MCF 10A (cell line): Measurements from ENCODE around the gene OSBPL3. TPM values are rescaled to one million over a fixed set of nuclear protein-coding genes. Genes with fewer than 3 reads are reported as not detected.

ENCODE experiments used
- BruUV-seq: library from RNA; stranded (reverse); fragments of 400-500 nt; replicated peaks from 2 replicates; lab custom pipeline; 2021; lab: Mats Ljungman, UMichigan
- CTCF ChIA-PET: fragments of 300-600 bp; sonication (Branson Sonifier 250); formaldehyde crosslinking; extraction: SDS; loops from one replicate; lab custom pipeline; 2021; ENCODE audit warnings: antibody characterized with exemption, inconsistent platforms; lab: Yijun Ruan, JAX
- POLR2A ChIA-PET: fragments of 300-600, 350-650 bp; sonication (Branson Sonifier 250); formaldehyde crosslinking; extraction: SDS; loops from one replicate; lab custom pipeline; 2020; ENCODE audit warnings: antibody characterized with exemption, inconsistent platforms; lab: Yijun Ruan, JAX
- DNase-seq: peaks from one replicate; pipeline ENCODE4 v3.0.0-alpha.2; 2018; ENCODE audit not compliant: unreplicated experiment
- H3K27ac Mint-ChIP-seq: one replicate; pipeline ENCODE4 v1.8.0; 2022; ENCODE audit warnings: mild to moderate bottlenecking, low read depth, mixed read lengths; ENCODE audit not compliant: unreplicated experiment
- H3K27me3 Mint-ChIP-seq: one replicate; pipeline ENCODE4 v1.8.0; 2022; ENCODE audit warnings: mixed read lengths; ENCODE audit not compliant: insufficient read depth, unreplicated experiment
- H3K36me3 Mint-ChIP-seq: one replicate; pipeline ENCODE4 v1.8.0; 2022; ENCODE audit warnings: mild to moderate bottlenecking, moderate library complexity, mixed read lengths; ENCODE audit not compliant: insufficient read depth, unreplicated experiment
- H3K4me1 Mint-ChIP-seq: one replicate; pipeline ENCODE4 v1.8.0; 2022; ENCODE audit warnings: mixed read lengths; ENCODE audit not compliant: insufficient read depth, unreplicated experiment
- H3K4me3 Mint-ChIP-seq: one replicate; pipeline ENCODE4 v1.8.0; 2022; ENCODE audit warnings: mild to moderate bottlenecking, moderate library complexity, mixed read lengths; ENCODE audit not compliant: unreplicated experiment
- H3K9me3 Mint-ChIP-seq: one replicate; pipeline ENCODE4 v1.8.0; 2022; ENCODE audit warnings: mixed read lengths; ENCODE audit not compliant: unreplicated experiment
- intact Hi-C: fragments of 100-400 bp; cut with micrococcal nuclease; formaldehyde crosslinking; loops from 2 replicates; pipeline ENCODE4 v1.14.1; 2022
- total RNA-seq: library from RNA; stranded (reverse); gene quantifications from 2 replicates; pipeline ENCODE4 v1.2.3, GENCODE V29; 2022
- TF ChIP-seq, protein P1 (sequence below): fragments of 200-600 bp; IDR thresholded peaks from one replicate; pipeline ENCODE4 v1.8.0; 2022; ENCODE audit warnings: antibody characterized with exemption, mild to moderate bottlenecking; ENCODE audit not compliant: unreplicated experiment

The OSBPL3 gene
- total RNA-seq, 1 experiment from 2014 or later: 33.8 TPM

DNA sequence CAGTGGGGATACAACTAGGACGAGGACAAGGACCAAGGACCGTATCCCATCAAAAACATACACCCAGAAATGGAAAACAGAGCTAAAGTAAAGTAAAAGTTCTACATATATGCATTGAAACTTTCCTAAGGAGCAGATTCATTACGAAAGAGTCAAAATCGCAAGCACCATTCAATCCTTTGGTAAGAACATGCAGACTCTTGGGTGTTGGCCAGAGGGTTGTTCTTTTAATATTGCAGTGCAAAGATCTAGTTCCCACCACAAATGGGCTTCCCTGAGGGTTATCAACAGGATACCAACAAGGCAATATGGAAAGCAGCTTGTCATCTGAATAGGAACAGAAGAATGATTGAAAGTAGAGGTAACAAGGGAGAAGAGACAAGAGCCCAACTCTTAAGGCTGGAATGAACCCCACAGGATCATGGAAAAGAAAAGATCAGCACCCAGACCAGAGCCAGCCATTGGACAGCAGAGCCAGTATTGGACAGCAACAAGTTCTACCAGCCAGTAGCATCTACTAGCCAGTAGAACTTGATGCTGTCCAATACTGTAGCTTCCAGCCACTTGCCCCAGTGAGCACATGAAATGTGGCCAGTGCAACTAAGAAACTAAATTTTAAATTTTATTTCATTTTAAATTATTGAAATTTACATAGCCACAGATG lies 66.0 kb downstream of the OSBPL3 start:
- intact Hi-C loops: no loop called here
- H3K4me3 Mint-ChIP-seq: no peak overlapping the region
- peak; percentile 41 for DNase-seq
- H3K27ac Mint-ChIP-seq: no peak overlapping the region
- BruUV-seq: no TSS peak
- no peaks in the 10 kb centered on the region for H3K9me3 Mint-ChIP-seq
- peaks cover 73% of the 10 kb centered on the region for H3K4me1 Mint-ChIP-seq
- ChIA-PET CTCF (interaction anchor here (0.7 to 2.1 kb wide), 3 partner anchors 13 to 1033 kb away, joined by 3 to 12 read pairs (median 3); partner anchors contain the start of gene OSBPL3), POLR2A (interaction anchor here (0.9 to 1.2 kb wide), 5 partner anchors 9 to 67 kb away, joined by 3 to 7 read pairs (median 4); no protein-coding TSS in a partner anchor)
- peaks cover 5% of the 10 kb centered on the region for H3K36me3 Mint-ChIP-seq
- TF ChIP-seq, protein P1, sequence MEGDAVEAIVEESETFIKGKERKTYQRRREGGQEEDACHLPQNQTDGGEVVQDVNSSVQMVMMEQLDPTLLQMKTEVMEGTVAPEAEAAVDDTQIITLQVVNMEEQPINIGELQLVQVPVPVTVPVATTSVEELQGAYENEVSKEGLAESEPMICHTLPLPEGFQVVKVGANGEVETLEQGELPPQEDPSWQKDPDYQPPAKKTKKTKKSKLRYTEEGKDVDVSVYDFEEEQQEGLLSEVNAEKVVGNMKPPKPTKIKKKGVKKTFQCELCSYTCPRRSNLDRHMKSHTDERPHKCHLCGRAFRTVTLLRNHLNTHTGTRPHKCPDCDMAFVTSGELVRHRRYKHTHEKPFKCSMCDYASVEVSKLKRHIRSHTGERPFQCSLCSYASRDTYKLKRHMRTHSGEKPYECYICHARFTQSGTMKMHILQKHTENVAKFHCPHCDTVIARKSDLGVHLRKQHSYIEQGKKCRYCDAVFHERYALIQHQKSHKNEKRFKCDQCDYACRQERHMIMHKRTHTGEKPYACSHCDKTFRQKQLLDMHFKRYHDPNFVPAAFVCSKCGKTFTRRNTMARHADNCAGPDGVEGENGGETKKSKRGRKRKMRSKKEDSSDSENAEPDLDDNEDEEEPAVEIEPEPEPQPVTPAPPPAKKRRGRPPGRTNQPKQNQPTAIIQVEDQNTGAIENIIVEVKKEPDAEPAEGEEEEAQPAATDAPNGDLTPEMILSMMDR: no peak
- no peaks in the 10 kb centered on the region for H3K27me3 Mint-ChIP-seq

- peaks cover 5% of the 10 kb centered on the region for H3K36me3 Mint-ChIP-seq
- CTCF ChIA-PET: interaction anchor here (0.7 to 2.1 kb wide), 3 partner anchors 55 to 1034 kb away, joined by 3 to 12 read pairs (median 3); partner anchors contain the start of gene OSBPL3
- no TSS peak for BruUV-seq
- no peaks in the 10 kb centered on the region for H3K27me3 Mint-ChIP-seq
- POLR2A ChIA-PET: interaction anchor here (0.9 to 2.2 kb wide), 5 partner anchors 8 to 69 kb away, joined by 3 to 7 read pairs (median 4); no protein-coding TSS in a partner anchor
- H3K4me3 Mint-ChIP-seq: no peak overlapping the region
- no peaks in the 10 kb centered on the region for H3K9me3 Mint-ChIP-seq
- H3K27ac Mint-ChIP-seq: no peak overlapping the region
- TF ChIP-seq, protein P1: no peak
- DNase-seq: no peak
- intact Hi-C loops: no loop called here
- peaks cover 68% of the 10 kb centered on the region for H3K4me1 Mint-ChIP-seq
These were observed 67.0 kb downstream of the OSBPL3 start for GRCh38 chr7:24912874-24913514.

GRCh38 chr7:24912424-24912823 lies 67.6 kb downstream of the OSBPL3 start:
- H3K36me3 Mint-ChIP-seq: peaks cover 5% of the 10 kb centered on the region
- no peaks in the 10 kb centered on the region for H3K9me3 Mint-ChIP-seq
- no peaks in the 10 kb centered on the region for H3K27me3 Mint-ChIP-seq
- POLR2A ChIA-PET: interaction anchor here (1.3 to 2.2 kb wide), 3 partner anchors 8 to 69 kb away, joined by 3 to 7 read pairs (median 7); no protein-coding TSS in a partner anchor
- no peak overlapping the region for H3K27ac Mint-ChIP-seq
- peaks cover 62% of the 10 kb centered on the region for H3K4me1 Mint-ChIP-seq
- no peak for DNase-seq
- no peak overlapping the region for H3K4me3 Mint-ChIP-seq
- TF ChIP-seq, protein P1: no peak
- CTCF ChIA-PET: interaction anchor here (0.7 to 2.1 kb wide), 3 partner anchors 54 to 67 kb away, joined by 3 to 12 read pairs (median 3); partner anchors contain the start of gene OSBPL3
- intact Hi-C loops: no loop called here
- BruUV-seq: no TSS peak

GRCh38 chr7:24911213-24911603 lies 68.8 kb downstream of the OSBPL3 start:
- intact Hi-C loops: no loop called here
- Mint-ChIP-seq H3K36me3 (peaks cover 5% of the 10 kb centered on the region), H3K4me3 (no peak overlapping the region), H3K27ac (peak overlapping the region; percentile 34), H3K9me3 (no peaks in the 10 kb centered on the region), H3K27me3 (no peaks in the 10 kb centered on the region), H3K4me1 (peaks cover 50% of the 10 kb centered on the region)
- CTCF ChIA-PET: interaction anchor here (0.5 to 1.8 kb wide), 4 partner anchors 70 to 109 kb away, joined by 3 to 6 read pairs (median 4); no protein-coding TSS in a partner anchor
- no peak for DNase-seq
- TF ChIP-seq, protein P1: no peak
- POLR2A ChIA-PET: interaction anchor here (0.6 to 2.2 kb wide), 6 partner anchors 15 to 118 kb away, joined by 3 to 7 read pairs (median 4); no protein-coding TSS in a partner anchor
- no TSS peak for BruUV-seq
